HG03064 (cell line): ENCODE results near the gene METTL8.
"Not testable (repeated sequence)": the region's sequence is repeated elsewhere in the genome, so short reads cannot be mapped to it uniquely, and the experiment has no call there.

Experiments used
- ATAC-seq: cut with Tn5 transposase; IDR thresholded peaks from one replicate; pipeline ENCODE4 v1.9.1; 2021; ENCODE audit warnings: low read depth; ENCODE audit not compliant: unreplicated experiment

The METTL8 gene

DNA sequence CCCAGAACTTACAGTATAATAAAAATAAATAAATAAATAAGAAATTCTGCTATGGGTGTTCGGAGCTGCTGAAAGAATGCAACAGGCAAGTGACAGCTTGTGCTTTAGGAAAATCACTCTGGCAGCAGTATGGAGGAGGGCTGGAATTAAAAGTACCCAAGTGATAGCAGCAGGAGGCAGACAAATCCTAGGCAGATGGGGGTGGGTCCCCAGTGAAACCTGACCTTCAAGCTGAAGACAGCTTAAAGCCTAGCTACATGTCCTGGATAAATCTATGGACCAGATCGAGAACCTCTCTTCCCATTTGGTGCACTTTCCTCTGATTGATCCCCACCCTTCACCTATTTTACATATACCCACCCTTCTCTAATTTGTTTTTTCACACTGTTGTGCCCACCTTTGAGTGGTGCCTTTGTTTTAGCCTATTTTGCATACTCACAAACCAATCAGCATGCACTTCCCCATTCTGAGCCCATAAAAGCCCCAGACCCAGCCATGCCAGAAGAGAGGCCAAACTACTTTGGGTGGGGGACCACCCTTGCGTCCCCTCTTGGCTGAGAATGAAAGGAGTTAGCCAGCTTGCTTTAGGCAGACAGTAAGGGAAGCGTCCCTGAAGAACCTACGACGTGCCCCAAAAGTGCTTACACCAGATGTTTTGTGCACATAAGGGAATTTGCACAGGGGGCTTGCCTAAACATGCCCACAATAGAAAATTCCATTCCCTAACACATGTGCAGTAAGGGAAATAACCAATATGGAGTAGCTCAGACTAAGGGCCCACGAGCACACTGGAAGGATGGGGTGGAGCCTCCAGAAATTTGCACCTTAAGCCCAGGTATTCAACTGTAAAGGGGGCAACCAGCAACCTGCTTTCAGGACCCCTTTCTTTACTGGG is 3.0 kb downstream of the METTL8 start:
- no peak for ATAC-seq

DNA sequence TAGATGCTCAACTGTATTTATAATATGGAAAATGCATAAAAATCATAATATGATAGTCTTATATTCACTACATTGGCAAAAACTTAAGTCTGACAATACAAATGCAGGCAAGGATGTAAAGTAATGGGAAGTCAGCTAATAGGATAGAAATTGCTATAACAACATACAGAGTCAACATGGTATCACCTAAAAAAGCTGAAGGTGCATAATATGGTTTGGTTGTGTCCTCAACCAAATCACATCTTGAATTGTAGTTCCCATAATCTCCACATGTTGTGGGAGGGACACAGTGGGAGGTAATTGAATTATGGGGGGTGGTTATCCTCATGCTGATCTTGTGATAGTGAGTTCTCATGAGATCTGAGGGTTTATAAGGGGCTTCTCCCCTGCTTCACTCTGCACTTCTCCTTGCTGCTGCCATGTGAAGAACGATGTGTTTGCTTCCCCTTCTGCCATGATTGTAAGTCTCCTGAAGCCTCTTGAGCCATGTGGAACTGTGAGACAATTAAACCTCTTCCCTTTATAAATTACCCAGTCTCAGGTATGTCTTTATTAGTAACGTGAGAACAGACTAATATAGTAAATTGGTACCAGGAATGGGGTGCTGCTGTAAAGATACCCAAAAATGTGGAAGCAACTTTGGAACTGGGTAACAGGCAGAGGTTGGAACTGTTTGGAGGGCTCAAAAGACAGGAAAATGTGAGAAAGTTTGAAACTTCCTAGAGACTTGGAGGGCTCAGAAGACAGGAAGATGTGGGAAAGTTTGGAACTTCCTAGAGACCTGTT is 10.9 kb downstream of the METTL8 start:
- not testable (repeated sequence) for ATAC-seq

DNA sequence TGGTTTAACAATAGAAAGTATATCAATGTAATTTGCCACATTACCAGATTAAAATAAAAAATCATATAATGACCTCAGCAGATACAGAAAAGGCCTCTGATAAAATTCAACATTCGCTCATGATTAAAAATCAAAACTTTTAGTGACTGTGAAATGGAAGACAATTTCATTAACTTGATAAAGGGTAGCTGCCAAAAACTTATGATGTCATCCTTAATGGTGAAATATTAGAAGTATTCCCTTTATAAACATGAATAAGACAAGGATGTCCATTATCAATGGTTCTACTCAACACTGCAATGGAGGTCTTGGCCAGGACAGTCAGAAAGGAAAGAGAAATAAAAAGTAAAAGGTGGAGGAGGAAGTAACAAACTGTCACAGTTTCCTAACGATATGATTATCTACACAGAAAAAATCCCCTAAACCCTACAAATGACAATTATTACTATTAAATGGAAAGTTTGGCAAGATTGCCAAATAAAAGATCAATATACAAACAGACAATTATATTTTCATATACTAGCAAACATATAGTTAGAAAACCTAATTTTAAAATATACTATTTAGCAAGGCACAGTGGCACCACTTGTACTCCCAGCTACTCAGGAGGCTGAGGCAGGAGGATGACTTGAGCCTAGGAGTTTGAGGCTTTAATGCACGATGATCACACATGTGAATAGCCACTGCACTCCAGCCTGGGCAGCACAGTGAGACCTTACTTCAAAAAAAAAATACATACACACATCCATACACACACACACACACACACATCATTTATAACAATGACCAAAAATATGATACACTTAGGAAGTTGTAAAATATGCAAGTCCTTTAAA is 12.8 kb downstream of the METTL8 start:
- no peak for ATAC-seq

DNA sequence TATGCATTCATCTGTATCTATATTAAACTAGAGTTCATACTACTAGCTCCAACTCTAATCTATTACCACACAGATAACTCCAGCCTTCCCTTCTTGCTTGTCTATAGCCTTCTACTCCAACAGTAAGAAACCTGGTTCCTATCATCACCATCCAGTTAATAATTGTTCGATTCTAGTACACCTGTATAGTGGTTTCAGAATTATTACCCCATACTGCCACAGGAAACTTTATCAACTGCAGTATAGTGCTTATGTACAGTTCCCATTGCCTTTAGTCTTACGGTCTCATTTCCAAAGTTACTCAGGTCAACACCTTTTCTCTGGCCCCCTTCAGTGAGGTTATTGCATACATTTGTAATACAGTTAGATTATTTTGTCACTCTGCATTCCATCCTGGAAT is 14.5 kb downstream of the METTL8 start:
- no peak for ATAC-seq

DNA sequence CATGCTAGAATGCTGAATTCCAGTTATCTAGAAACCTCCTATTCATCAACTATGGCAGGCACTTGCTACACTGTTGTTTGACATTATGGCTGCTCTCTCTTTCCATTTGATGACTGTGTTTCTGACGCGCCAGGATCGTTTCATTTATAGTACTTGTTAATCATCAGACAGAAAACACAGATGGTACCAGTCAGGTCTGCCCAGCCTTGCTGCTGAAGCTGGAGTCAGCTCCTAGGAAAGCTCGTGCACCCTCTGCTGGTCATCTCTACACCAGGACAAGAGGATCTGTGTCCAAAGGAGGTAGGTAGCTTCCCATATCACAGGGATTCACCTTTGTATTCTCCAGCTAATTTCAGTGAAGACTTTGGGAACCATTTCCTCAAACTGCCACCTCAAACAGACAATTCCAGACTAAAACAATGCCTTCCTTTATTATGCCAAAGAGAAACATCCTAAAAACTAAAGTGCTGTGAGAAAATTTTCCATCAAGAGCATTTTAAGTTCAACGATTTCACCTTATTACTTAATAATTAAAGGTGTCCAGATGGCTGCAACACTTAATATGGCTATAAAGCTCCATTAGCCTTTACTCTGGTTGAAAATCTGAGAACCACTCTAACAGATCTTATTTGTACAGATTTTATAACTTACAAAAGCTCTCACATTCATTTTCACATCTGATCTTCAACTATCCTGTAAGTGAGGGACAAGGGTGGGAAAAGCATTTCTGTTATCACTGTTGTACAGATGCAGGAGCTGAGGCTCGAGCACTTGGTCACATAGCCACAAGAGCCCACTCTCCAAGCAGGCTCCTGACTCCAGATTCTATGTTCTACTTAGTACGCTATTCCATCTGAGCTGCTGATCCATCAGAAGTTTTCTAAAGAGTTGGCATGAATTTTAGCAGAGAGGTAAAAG is 17.5 kb downstream of the METTL8 start:
- ATAC-seq, result peak; percentile 79

DNA sequence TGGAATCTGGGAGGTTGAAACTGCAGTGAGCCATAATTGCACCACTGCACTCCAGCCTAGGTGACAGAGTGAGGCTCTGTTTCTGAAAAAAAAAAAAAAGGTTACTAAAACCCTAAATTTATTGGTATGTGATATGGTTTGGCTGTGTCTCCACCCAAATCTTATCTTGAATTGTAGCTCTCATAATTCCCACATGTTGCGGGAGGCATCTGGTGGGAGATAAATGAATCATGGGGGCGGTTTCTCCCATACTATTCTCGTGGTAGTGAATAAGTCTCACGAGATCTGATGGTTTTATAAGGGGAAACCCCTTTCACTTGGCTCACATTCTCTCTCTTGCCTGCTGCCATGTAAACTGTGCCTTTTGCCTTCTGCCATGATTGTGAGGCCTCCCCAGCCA is 19.1 kb downstream of the METTL8 start:
- not testable (repeated sequence) for ATAC-seq

DNA sequence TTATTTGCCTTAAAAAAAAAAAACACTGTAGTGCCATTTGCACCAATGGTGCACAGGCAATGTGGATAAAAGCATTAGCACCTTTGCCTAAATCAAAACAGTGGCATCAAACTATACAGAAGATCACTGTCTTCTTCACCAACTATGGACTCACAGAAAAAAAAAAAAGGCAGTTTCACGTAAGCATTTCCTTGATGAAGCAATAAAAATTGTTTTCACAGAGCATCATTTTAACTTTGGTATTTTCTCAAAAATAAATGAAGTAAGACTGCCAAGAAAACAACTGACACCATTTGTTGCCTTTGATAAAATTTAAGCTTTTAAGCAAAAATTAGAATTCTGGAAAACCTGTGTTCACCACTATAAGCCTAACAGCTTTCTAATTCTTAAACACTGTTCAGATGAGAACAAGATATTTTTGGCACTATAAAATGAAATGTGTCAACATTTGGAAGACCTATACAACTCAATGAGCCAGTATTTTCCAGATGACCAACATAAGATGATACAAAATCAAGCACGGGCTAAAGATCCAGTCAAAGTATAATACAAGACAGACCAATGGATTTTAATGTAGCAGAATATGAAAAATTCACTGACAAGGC is 21.1 kb downstream of the METTL8 start:
- ATAC-seq, result no peak

DNA sequence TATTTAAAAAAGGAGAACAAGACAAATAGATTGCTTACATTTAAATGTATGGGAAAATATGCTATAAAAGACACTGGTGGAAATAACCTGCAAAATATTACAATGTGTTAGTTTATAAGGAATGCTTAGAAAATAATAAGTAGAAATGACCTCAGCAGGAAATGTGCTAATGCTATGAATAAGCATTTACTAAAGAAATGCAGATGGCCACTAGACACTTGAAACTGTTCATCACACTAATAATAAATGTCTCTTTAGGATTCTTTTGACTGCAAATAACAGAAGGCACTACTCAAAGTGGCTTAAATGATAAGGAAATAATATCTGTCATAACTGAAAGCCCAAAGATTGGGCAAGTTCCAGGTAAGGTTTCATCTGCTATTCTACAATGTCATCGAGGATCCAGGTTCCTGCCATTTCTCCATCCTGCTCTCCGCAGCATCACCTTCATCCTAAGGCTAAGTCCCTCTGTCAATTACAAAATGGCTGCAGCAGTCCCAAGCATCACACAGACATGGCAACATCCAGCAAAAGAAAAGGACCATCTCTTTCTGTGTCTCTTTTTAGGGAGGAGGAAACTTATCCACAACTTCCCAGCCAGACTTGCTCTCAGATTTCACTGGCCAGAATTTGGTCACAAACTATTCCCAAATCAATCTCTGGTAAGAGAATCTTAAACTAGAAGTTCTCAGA is 21.9 kb downstream of the METTL8 start:
- no peak for ATAC-seq

DNA sequence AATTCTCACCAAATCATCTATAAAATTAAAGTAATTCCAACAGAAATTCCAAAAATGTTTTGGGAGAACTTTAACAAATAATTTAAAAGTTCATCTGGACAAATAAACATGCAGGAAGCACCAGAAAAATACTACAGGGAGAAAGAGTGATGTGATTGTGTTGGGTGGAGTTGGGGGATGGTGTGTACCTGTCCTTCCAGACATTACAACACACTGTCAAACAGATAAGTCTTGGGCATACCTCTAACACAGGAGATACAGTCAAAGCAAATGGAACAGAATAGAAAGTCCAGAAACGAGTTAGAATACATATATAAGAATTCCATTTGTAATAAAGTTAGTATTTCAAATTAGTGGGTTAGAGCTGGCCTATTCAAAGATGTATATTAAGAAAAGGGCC is 22.6 kb downstream of the METTL8 start:
- ATAC-seq, result no peak

DNA sequence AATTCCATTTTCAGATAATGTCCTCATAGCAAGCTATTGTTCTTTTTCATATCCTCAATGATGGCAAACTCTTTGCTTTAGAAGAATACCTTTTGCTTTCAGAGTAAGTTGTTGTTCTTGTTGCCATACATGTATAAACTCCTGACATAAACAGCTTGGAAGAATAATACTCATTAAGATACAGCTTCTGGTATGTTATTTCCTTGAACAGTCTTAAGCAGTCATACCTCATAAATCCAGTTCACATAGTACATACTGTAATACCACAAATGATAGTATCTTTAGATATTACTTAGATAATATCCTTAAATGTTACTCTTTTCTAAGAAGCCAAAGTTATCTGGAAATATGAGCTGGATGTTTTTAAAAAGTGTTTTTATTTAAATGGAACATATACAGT is 23.2 kb downstream of the METTL8 start:
- no peak for ATAC-seq

DNA sequence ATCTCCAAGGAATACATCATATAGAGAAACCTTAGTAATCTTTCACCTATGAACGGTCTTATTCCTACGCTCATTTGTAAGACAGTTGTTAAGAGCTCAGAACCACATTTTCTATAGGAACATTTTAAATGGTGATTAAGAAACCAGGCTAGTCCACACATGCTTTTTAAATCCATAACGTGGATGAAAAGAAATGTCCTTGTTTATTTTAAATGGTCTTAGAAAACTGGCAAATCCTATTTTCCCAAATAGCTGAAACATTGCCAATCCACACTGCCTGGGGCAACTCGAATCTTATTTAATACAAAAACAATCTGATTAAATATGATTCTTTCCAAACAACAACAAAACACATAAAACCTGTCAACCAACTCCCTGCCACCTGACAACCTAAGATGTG is 23.7 kb downstream of the METTL8 start:
- ATAC-seq, result no peak

DNA sequence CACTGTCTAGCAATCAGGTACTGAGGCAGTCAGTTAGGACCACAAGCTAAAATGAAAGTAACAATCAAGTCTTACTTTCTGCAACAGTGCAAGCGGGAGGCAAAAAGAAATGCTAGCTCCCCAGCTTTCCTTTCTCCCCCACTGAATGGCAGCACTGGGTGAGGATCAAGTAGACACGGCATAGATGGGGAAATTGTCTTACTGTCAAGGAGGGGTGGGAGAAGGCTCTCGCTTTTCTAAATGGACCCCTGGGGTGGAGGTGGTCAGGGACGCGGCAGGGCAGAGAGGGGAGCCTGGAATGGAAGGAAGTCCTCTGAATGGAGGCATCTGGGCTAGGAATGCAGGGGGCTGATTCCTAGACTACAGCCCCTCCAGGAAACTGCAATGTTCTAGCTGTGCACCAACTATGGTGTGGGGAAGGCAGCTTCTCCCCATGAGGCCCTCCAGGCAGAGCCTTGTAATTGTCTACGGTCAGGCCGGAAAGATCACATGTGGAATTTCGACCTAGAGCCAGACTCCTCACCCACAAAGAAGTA is 24.3 kb downstream of the METTL8 start:
- ATAC-seq, result no peak

DNA sequence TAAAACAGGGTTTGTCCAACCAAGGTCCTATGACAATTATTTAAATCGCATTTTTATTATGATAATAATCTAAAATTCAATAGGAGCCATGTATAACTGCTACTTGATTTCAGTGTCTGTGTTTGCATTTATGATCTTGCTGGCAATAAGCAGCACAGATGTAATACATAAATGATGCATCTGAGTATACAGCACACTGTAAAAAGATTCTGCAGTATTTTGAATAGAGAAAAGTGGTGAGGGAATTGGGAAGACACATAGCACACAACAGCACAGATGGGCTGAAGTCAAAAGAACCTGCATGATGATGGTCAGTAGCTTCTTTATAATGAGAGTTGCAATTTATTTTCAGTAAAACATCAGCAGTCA is 26.1 kb downstream of the METTL8 start:
- no peak for ATAC-seq

DNA sequence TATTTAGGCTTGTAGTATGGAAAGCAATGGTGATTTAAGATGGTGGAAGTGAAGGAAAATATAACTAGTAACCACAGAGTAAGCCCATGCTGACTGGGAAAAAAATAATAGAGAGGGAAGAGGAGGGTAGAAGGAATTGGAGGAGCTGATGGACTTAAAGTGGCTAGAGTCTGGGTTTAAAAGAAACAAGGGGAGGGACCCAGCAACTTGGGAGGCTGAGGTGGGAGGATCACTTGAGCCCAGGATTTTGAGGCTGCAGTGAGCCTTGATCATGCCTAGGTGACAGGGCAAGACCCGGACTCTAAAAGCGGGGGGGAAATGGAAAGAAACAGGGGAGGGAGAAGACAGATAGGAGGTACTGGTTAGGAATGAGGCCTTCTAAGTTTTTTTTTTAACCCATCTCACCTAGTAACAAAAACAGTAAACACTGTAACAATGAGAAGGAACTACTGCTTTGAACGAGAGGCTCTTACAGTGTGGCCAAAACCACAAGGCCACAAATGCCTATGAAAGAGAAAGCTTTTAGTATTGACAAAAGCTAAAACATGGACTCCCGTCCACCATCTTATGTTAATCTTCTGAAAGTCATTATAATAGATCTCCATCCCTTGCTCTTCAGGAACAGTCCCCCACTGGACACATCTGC is 26.6 kb downstream of the METTL8 start:
- no peak for ATAC-seq

DNA sequence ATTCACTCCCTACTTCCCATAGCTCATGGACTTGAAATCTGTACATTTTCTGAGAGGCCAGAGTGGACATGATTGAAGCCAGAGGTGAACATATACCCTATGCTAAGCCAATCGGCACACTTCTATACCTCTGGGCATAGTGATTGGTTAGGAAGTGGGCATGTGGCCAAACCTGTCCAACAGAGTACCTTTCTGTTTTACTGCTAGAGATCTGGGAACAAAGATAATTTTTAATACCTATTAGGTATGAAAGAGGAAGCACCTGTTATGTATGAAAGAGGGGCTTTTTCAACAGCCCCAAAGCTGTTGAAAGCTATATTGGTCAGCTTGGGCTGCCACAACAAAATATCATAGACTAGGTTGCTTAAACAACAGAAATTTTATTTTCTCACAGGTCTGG is 27.7 kb downstream of the METTL8 start:
- ATAC-seq, result peak; percentile 40

DNA sequence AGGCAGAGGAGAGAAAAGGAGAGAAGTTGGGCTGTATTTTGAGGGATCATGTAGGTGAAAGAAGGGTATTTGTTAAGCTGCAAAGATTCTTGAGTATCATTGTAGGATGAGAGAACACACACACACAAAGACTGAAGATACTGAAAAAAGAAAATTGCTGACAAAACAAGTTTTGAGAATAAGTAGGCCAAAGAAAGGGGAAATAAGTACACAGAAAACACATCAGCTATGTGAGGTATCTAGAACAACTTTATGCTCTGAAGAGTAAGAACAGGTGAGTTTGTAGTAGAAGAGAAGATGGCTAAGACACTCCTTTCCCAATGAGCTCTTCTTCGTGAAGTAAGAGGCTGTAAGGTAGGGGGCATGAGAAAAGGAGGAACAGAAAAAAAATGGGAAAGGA is 28.2 kb downstream of the METTL8 start:
- ATAC-seq, result no peak

DNA sequence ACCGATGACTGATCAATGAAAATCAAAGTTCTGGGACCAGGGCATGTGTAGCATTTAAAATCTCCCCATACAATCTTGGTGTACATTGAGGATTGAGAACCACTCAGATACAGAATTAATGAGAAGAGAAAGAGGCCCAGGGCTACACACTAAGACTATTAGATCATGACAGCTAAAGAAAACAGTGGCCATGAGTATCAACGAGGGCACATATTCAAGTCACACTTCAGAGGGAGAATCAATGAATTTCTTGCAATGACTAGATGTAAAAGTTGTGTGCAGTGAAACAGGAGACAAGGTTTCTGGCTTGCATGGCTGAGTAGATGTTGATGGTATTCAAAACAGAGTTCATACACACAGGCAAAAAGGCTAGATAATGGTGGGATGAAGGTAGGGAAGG is 29.1 kb downstream of the METTL8 start:
- ATAC-seq, result no peak

DNA sequence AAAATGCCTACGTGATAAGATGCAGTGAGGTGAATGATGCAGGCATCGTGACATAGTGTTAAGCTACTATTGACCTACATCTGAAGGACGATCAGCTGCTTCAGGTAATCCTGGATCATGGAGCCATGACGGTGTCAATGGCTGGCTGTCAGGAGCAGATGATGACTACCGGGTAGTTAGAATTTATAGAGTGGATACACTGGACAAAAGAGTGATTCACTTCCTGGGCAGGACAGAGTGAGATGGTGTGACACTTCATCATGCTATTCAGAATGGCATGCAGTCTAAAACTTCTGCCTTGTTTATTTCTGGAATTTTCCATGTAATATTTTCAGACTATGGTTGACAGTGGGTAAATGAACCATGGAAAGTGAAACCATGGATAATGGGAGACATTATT is 29.5 kb downstream of the METTL8 start:
- ATAC-seq, result no peak
